WI38 (cell line): ENCODE results near the gene CD80.

Source experiments
- H3K4me3 ChIP-seq: 2 replicates; pipeline ENCODE4 v1.5.1; 2011; ENCODE audit warnings: low read depth, mild to moderate bottlenecking, control low read depth, low read length
- TF ChIP-seq, protein P1 (sequence below): IDR thresholded peaks from 2 replicates; pipeline ENCODE4 v1.5.1; 2012; ENCODE audit warnings: low read depth, mild to moderate bottlenecking, control low read depth, low read length

CD80 gene

DNA sequence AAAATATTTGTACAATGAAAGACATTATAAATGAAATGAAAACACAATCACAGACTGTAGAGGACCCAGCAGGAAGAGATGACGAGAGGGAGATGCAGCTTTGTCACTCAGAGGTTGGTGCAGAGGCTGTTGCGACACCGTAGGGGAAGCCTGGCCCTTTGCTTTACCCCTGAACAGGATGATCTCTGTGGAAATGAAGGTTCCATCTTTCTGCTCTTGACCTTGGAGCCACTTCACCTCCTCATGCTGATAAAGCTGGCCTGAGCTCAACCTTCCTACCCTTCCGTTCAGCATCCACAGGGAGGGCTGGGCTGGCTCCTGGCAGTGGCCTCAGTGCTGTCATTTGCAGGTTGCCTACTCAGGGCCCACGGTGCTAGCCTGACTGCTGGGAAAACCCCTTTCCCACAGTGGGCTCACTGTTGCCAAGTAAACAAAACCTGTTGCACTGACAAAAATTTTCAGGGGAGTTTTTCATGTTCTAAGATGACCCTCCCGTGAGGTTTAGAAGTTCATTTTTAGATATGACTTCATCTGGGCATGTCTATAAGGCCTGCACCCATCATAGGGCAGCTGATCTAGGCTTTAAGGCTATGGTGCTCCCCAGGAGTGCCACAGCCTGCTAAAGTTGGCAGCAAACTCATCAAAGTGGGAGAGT is 3.0 kb upstream of the CD80 start:
- TF ChIP-seq, protein P1, sequence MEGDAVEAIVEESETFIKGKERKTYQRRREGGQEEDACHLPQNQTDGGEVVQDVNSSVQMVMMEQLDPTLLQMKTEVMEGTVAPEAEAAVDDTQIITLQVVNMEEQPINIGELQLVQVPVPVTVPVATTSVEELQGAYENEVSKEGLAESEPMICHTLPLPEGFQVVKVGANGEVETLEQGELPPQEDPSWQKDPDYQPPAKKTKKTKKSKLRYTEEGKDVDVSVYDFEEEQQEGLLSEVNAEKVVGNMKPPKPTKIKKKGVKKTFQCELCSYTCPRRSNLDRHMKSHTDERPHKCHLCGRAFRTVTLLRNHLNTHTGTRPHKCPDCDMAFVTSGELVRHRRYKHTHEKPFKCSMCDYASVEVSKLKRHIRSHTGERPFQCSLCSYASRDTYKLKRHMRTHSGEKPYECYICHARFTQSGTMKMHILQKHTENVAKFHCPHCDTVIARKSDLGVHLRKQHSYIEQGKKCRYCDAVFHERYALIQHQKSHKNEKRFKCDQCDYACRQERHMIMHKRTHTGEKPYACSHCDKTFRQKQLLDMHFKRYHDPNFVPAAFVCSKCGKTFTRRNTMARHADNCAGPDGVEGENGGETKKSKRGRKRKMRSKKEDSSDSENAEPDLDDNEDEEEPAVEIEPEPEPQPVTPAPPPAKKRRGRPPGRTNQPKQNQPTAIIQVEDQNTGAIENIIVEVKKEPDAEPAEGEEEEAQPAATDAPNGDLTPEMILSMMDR = no peak
- no peak overlapping the region for H3K4me3 ChIP-seq

DNA sequence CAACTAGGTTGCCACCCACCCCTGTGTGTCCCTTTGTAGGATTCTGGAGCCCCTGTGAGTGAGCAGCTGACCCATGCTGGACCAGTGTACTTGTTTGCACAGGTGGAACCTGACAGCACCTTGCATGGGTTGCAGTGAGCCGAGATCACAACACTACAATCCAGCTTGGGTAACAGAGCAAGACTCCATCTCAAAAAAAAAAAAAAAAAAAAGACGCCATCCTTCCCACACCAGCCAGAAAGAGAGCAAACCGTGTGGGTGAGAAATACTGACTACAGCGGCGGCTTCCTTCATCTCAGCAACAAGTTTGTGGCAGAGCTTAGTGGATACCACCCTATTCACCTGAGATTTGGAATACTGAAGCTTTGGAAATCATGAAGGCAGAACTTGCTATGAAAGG is 746 bp upstream of the CD80 start:
- no peak overlapping the region for H3K4me3 ChIP-seq

DNA sequence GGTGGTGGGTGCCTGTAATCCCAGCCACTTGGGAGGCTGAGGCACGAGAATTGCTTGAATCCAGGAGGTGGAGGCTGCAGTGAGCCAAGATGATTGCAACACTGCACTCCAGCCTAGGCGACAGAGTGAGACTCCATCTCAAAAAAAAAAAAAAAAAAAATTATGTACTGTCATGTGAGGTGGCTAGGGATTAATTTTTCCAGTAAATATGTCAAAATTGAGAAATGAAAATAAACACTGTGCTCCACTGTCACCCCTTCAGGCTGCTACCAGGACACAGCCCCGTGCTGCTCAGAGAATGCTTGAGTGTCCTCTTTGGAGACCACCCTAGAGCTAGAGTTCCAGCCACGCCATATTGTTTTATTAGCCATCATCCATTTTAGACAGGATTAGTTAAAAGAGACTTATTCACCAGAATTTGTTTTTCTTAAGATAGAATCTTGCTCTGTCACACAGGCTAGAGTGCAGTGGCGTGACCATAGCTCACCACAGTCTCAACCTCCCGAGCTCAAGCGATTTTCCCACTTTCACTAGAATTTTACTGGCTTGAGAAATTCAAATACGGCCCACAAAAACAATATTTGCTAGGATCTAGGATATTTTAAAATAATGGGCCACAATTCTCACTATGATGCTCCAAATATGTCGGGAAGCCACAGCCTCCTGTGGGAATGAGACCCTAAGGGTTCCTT is 642 bp downstream of the CD80 start:
- H3K4me3 ChIP-seq = no peak overlapping the region
- TF ChIP-seq, protein P1 = no peak

More for the DNA sequence above, 746 bp upstream of the CD80 start:
- TF ChIP-seq, protein P1 = no peak

DNA sequence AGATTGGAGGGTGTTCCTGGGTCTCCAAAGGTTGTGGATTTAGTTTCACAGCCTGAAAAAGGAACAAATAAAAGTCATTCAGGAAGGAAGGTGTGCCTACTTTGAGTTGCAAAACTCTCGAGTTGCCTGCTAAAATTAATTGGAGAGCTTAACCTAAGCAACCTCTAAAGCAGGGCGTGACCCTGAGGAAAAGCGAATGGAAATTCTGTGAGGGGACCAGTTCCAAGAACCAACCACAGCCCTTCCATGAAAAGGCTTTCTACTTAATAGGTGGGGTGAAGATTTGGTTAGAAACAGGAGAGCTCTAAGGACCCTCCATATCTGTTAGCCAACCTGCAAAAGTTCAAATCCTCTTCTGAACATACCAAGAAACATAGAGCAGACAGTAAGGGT is 1.5 kb downstream of the CD80 start:
- no peak overlapping the region for H3K4me3 ChIP-seq
- TF ChIP-seq, protein P1 = no peak

DNA sequence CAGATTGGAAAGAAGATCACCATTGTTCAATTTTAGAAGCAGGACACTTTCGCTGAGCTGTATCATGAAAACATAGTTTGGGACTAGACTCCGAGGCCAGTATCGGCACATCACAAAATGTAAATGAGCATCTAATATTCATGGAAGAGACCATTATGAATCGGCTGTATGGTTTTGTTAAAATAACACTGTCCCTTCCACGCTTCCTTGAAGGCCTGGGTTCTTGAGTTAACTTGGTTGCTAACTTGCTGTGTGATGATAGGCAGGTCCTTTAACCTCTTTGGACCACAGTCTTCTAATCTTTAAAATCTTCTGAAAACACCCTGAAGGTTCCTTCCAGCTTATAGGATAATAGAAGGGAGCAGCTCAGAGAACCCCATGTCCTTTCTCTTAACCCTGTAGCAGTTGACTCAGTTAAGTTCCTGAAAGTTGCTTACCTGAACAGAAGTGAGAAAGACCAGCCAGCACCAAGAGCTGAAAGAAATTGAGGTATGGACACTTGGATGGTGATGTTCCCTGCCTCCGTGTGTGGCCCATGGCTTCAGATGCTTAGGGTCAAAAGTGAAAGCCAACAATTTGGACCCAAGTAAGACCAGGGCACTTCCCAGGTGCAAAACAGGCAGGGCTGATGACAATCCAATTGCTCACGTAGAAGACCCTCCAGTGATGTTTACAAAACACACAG is 2.1 kb downstream of the CD80 start:
- TF ChIP-seq, protein P1 = no peak
- H3K4me3 ChIP-seq = no peak overlapping the region

DNA sequence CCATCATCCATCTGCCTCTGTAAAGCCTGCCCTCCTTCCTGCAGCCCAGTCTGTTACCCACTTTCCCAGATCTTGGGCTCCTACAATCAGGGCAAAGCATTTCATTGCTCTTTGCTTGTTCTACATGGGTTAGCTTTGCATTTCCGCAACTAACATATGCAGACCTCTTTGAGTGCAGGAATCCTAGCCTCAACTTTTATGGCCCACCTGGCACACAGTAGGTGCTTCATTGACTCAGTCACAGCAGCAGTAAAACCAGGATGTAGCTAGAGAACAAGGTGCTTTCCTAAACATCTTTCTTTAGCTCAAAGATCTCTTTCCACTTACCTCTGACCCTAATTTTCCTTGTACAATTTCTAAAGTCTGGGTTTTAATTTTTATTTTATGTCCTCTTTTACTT is 3.5 kb downstream of the CD80 start:
- TF ChIP-seq, protein P1 = no peak
- H3K4me3 ChIP-seq = no peak overlapping the region

DNA sequence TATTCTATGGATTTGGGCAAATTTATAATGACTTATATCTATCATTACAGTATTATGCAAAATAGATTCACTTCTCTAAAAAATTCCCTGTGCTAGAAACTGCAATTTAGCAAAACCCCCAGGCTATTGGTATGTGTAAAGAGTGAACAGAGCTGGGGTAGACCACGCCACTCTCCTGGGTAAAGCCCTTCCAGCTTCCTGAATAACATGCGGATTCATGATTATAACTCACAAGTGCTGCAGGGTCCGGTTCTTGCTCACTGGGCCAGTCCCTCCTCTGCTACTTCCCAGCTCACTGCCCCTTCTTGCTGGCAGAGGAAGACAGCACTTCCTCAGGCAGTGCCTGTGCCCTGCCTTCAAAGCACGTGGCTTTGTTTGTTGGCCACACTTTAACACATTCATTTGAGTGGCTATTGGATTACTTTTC is 4.1 kb downstream of the CD80 start:
- H3K4me3 ChIP-seq = no peak overlapping the region
- TF ChIP-seq, protein P1 = no peak
